Choroid plexus epithelial cell (primary cell): ENCODE data around the gene NGRN.

Source experiments
- DNase-seq: peaks from one replicate; pipeline ENCODE4 v3.0.0-alpha.2; 2010; ENCODE audit warnings: low read depth
- H3K4me3 ChIP-seq: 2 replicates; pipeline ENCODE4 v1.5.1; 2011; ENCODE audit warnings: low read depth, mild to moderate bottlenecking, control low read depth, low read length, moderate library complexity
- CTCF ChIP-seq: conservative IDR thresholded peaks from 2 replicates; pipeline ENCODE4 v1.5.1; 2011; ENCODE audit warnings: low read depth, mild to moderate bottlenecking, control low read depth, inconsistent platforms, low read length, moderate library complexity

The NGRN gene

GRCh38 chr15:90307661-90308060, 42.2 kb downstream of the NGRN start:
- no peak for DNase-seq
- TF ChIP-seq CTCF = no peak
- no peak overlapping the region for H3K4me3 ChIP-seq

GRCh38 chr15:90309020-90309419, 43.5 kb downstream of the NGRN start:
- H3K4me3 ChIP-seq = no peak overlapping the region
- DNase-seq = no peak
- TF ChIP-seq CTCF = no peak

GRCh38 chr15:90315278-90315982, 50.0 kb downstream of the NGRN start:
- no peak overlapping the region for H3K4me3 ChIP-seq
- TF ChIP-seq CTCF = no peak
- peak; percentile 58 for DNase-seq

GRCh38 chr15:90316139-90316538, 50.7 kb downstream of the NGRN start:
- no peak for TF ChIP-seq CTCF
- H3K4me3 ChIP-seq = no peak overlapping the region
- no peak for DNase-seq

GRCh38 chr15:90318591-90318990, 53.1 kb downstream of the NGRN start:
- no peak overlapping the region for H3K4me3 ChIP-seq
- DNase-seq = no peak
- no peak for TF ChIP-seq CTCF

GRCh38 chr15:90320062-90320884, 54.8 kb downstream of the NGRN start:
- peak; percentile 94 for DNase-seq
- peak overlapping the region; percentile 28 for H3K4me3 ChIP-seq
- TF ChIP-seq CTCF = peak; percentile 100
